H9 (cell line): ENCODE results near the gene IL1RL1. TPM values are rescaled to one million over a fixed set of nuclear protein-coding genes. Genes with fewer than 3 reads are reported as not detected.

Experiments
- DNase-seq: peaks from one replicate; pipeline ENCODE4 v3.0.0-alpha.2; 2017
- H2AFZ ChIP-seq: one replicate; pipeline ENCODE4 v1.6.1; 2013; ENCODE audit warnings: mild to moderate bottlenecking, low read length, control low read depth, moderate library complexity
- H2AK5ac ChIP-seq: 2 replicates; pipeline ENCODE4 v1.6.1; 2013; ENCODE audit warnings: low read length, control low read depth, mixed read lengths; ENCODE audit not compliant: insufficient read length
- H2BK120ac ChIP-seq: one replicate; pipeline ENCODE4 v1.6.1; 2013; ENCODE audit warnings: low read depth, mild to moderate bottlenecking, low read length, control low read depth, inconsistent platforms; ENCODE audit not compliant: poor library complexity, severe bottlenecking
- H2BK12ac ChIP-seq: 2 replicates; pipeline ENCODE4 v1.6.1; 2013; ENCODE audit warnings: low read length, control low read depth, mixed read lengths, low read depth; ENCODE audit not compliant: insufficient read length
- H2BK15ac ChIP-seq: 2 replicates; pipeline ENCODE4 v1.6.1; 2013; ENCODE audit warnings: low read depth, low read length, control low read depth
- H2BK20ac ChIP-seq: one replicate; pipeline ENCODE4 v1.6.1; 2013; ENCODE audit warnings: low read depth, mild to moderate bottlenecking, low read length, control low read depth, inconsistent platforms; ENCODE audit not compliant: poor library complexity, severe bottlenecking
- H2BK5ac ChIP-seq: 2 replicates; pipeline ENCODE4 v1.6.1; 2013; ENCODE audit warnings: low read length, control low read depth, mixed read lengths; ENCODE audit not compliant: insufficient read length
- H3K14ac ChIP-seq: 2 replicates; pipeline ENCODE4 v1.6.1; 2013; ENCODE audit warnings: low read length, control low read depth; ENCODE audit not compliant: insufficient read depth
- H3K18ac ChIP-seq: 2 replicates; pipeline ENCODE4 v1.6.1; 2013; ENCODE audit warnings: low read depth, mild to moderate bottlenecking, mixed read lengths, low read length, control low read depth; ENCODE audit not compliant: insufficient read length
- H3K23ac ChIP-seq: 2 replicates; pipeline ENCODE4 v1.6.1; 2013; ENCODE audit warnings: low read length, control low read depth, mixed read lengths, low read depth; ENCODE audit not compliant: insufficient read length
- H3K23me2 ChIP-seq: 2 replicates; pipeline ENCODE4 v1.6.1; 2013; ENCODE audit warnings: low read depth, mild to moderate bottlenecking, mixed read lengths, low read length, control low read depth; ENCODE audit not compliant: insufficient read length, poor library complexity, severe bottlenecking
- H3K27ac ChIP-seq: 2 replicates; pipeline ENCODE4 v1.5.1; 2013; ENCODE audit warnings: low read length, control low read depth, mixed read lengths, low read depth; ENCODE audit not compliant: insufficient read length
- H3K27me3 ChIP-seq: 2 replicates; pipeline ENCODE4 v1.6.1; 2013; ENCODE audit warnings: low read length, control low read depth, inconsistent platforms; ENCODE audit not compliant: insufficient read depth
- H3K4ac ChIP-seq: 2 replicates; pipeline ENCODE4 v1.6.1; 2013; ENCODE audit warnings: low read depth, mild to moderate bottlenecking, control low read depth, inconsistent platforms, low read length, moderate library complexity
- H3K4me1 ChIP-seq: 2 replicates; pipeline ENCODE4 v1.6.1; 2013; ENCODE audit warnings: low read length, control low read depth, inconsistent platforms; ENCODE audit not compliant: insufficient read depth
- H3K4me2 ChIP-seq: 2 replicates; pipeline ENCODE4 v1.6.1; 2013; ENCODE audit warnings: low read length, control low read depth, mixed read lengths; ENCODE audit not compliant: insufficient read length, insufficient read depth
- H3K56ac ChIP-seq: 2 replicates; pipeline ENCODE4 v1.6.1; 2013; ENCODE audit warnings: low read depth, mild to moderate bottlenecking, mixed read lengths, low read length, control low read depth; ENCODE audit not compliant: insufficient read length
- H3K79me1 ChIP-seq: 2 replicates; pipeline ENCODE4 v1.6.1; 2013; ENCODE audit warnings: low read depth, mild to moderate bottlenecking, moderate library complexity, low read length, control low read depth, inconsistent platforms; ENCODE audit not compliant: insufficient read depth, poor library complexity, severe bottlenecking
- H3K79me2 ChIP-seq: 2 replicates; pipeline ENCODE4 v1.6.1; 2013; ENCODE audit warnings: low read length, control low read depth, inconsistent platforms; ENCODE audit not compliant: insufficient read depth
- H3K9ac ChIP-seq: 2 replicates; pipeline ENCODE4 v1.6.1; 2013; ENCODE audit warnings: low read length, control low read depth, mixed read lengths; ENCODE audit not compliant: insufficient read length; ENCODE audit errors: extremely low read depth
- H3K9me3 ChIP-seq: one replicate; pipeline ENCODE4 v1.6.1; 2013; ENCODE audit warnings: low read depth, low read length, inconsistent platforms; ENCODE audit not compliant: control insufficient read depth
- H3T11ph ChIP-seq: one replicate; pipeline ENCODE4 v1.6.1; 2013; ENCODE audit warnings: mild to moderate bottlenecking, low read length, control low read depth, inconsistent platforms
- H4K20me1 ChIP-seq: one replicate; pipeline ENCODE4 v1.6.1; 2013; ENCODE audit not compliant: control insufficient read depth, insufficient read length, insufficient read depth
- H4K5ac ChIP-seq: 2 replicates; pipeline ENCODE4 v1.6.1; 2013; ENCODE audit warnings: low read depth, mild to moderate bottlenecking, mixed read lengths, low read length, control low read depth; ENCODE audit not compliant: insufficient read length
- H4K8ac ChIP-seq: replicated peaks from 2 replicates; pipeline ENCODE4 v1.6.1; 2013; ENCODE audit warnings: low read length, control low read depth, mixed read lengths, low read depth; ENCODE audit not compliant: insufficient read length
- H4K91ac ChIP-seq: 2 replicates; pipeline ENCODE4 v1.6.1; 2013; ENCODE audit warnings: low read depth, mild to moderate bottlenecking, moderate library complexity, mixed read lengths, low read length, control low read depth; ENCODE audit not compliant: insufficient read length
- H3K27ac Mint-ChIP-seq, 3 experiments: 2 replicates in 2 of 3; 3 replicates in 1 of 3; pipeline ENCODE4 v1.8.0; 2020 to 2021; ENCODE audit warnings: mixed read lengths in 3 of 3, mild to moderate bottlenecking in 1 of 3, moderate library complexity in 1 of 3
- H3K27me3 Mint-ChIP-seq: 2 replicates; pipeline ENCODE4 v1.8.0; 2021; ENCODE audit warnings: low read depth, mild to moderate bottlenecking, moderate library complexity, mixed read lengths
- H3K36me3 Mint-ChIP-seq, 3 experiments: 2 replicates in 2 of 3; 3 replicates in 1 of 3; pipeline ENCODE4 v1.8.0; 2020 to 2021; ENCODE audit warnings: low read depth in 3 of 3, mixed read lengths in 3 of 3; ENCODE audit not compliant: insufficient read depth in 1 of 3
- H3K4me1 Mint-ChIP-seq, 2 experiments: 2 replicates each; pipeline ENCODE4 v1.8.0; 2020; ENCODE audit warnings: mixed read lengths in 2 of 2
- H3K4me3 Mint-ChIP-seq, 2 experiments: 2 replicates in 1 of 2; 3 replicates in 1 of 2; pipeline ENCODE4 v1.8.0; 2020 to 2021; ENCODE audit warnings: mild to moderate bottlenecking in 2 of 2, mixed read lengths in 2 of 2, moderate library complexity in 1 of 2
- H3K9me3 Mint-ChIP-seq, 2 experiments: 2 replicates in 1 of 2; 3 replicates in 1 of 2; pipeline ENCODE4 v1.8.0; 2020; ENCODE audit warnings: mild to moderate bottlenecking in 2 of 2, mixed read lengths in 2 of 2, moderate library complexity in 1 of 2
- CTCF ChIP-seq: fragments of 200-600 bp; sonication (generic); conservative IDR thresholded peaks from 3 replicates; pipeline ENCODE4 v1.8.0; 2021; ENCODE audit warnings: antibody characterized with exemption, mild to moderate bottlenecking
- WGBS: extraction: QIAGEN DNeasy Blood & Tissue Kit; methylation state at CpG from one replicate; pipeline ENCODE4 v1.1.7; 2013; ENCODE audit warnings: missing lambda C conversion rate, low lambda C conversion rate, mixed read lengths; ENCODE audit not compliant: insufficient read length; ENCODE audit errors: extremely low coverage; 5-methylcytosine and 5-hydroxymethylcytosine counted together
- total RNA-seq: library from RNA; stranded (reverse); gene quantifications from 2 replicates; pipeline ENCODE4 v1.2.1, GENCODE V29; 2021

Gene IL1RL1
- total RNA-seq, 1 experiment from 2014 or later = not detected

DNA sequence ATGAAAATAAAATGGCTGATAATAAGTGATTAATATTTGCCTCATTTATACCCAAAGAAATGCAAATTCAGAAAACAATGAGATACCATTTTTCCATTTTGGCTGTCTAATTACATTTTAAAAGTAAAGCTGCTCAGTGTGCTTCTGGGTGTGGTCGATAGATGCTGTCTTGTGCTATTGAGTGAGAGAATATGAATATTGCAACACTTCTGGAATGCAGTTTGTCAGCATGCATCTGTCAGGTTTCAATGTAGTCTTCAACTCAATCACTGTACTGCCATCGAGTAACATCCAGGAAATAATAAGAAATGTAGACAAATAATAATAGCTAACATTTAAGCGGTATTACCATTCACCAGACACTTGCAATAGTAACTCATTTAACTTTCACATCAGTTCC, 48.2 kb downstream of the IL1RL1 start:
- Histone ChIP-seq H2AFZ (no peak overlapping the region), H2BK12ac (no peak overlapping the region), H4K20me1 (no peaks in the 10 kb centered on the region), H3K79me1 (no peaks in the 10 kb centered on the region), H3K4me2 (no peak overlapping the region), H3K23ac (no peak overlapping the region), H3K56ac (no peak overlapping the region), H3K23me2 (no peaks in the 10 kb centered on the region), H3K9ac (no peak overlapping the region), H3K9me3 (no peaks in the 10 kb centered on the region), H3K4me1 (peaks cover 2% of the 10 kb centered on the region; the same call in 1 of the 2 replicates), H2BK5ac (no peak overlapping the region), H3K4ac (no peak overlapping the region), H2BK20ac (no peak overlapping the region), H3K27ac (no peak overlapping the region), H2AK5ac (no peak overlapping the region), H4K8ac (no peak overlapping the region), H2BK15ac (no peak overlapping the region), H3K79me2 (no peaks in the 10 kb centered on the region), H3K14ac (no peak overlapping the region), H3K18ac (no peak overlapping the region), H4K5ac (no peak overlapping the region), H4K91ac (no peak overlapping the region), H2BK120ac (no peak overlapping the region), H3T11ph (no peak overlapping the region), H3K27me3 (no peaks in the 10 kb centered on the region; the same call in 1 of the 2 replicates)
- WGBS = no CpG with 5 or more reads among the region's 3 CpGs
- Mint-ChIP-seq H3K36me3 (no peaks in the 10 kb centered on the region; a peak in 1 of 7 replicates), H3K4me1 (peaks cover 12% of the 10 kb centered on the region in 2 experiments), H3K4me3 (no peak overlapping the region), H3K27ac (no peak overlapping the region), H3K27me3 (peaks cover 29% of the 10 kb centered on the region), H3K9me3 (peaks cover 0 to 2% of the 10 kb centered on the region in 2 experiments; a peak in 3 of 5 replicates)
- DNase-seq = no peak
- TF ChIP-seq CTCF = no peak
